KMS-11 (cell line): Measurements from ENCODE around the gene HMGXB4.

Experiments used
- H2AFZ ChIP-seq: fragments of 200-600 bp; sonication (generic); 2 replicates; pipeline ENCODE4 v1.6.1; 2016; ENCODE audit warnings: antibody characterized with exemption, mixed run types, low read depth
- H3K27ac ChIP-seq: fragments of 200-600 bp; sonication (generic); 2 replicates; pipeline ENCODE4 v1.6.1; 2016; ENCODE audit warnings: mild to moderate bottlenecking, mixed run types
- H3K27me3 ChIP-seq: fragments of 200-600 bp; sonication (generic); 2 replicates; pipeline ENCODE4 v1.6.1; 2017; ENCODE audit warnings: mild to moderate bottlenecking, low read depth, mixed run types, moderate library complexity; ENCODE audit not compliant: insufficient read depth
- H3K36me3 ChIP-seq: fragments of 200-600 bp; sonication (generic); 2 replicates; pipeline ENCODE4 v1.6.1; 2017; ENCODE audit warnings: mild to moderate bottlenecking, mixed run types; ENCODE audit not compliant: insufficient read depth
- H3K4me1 ChIP-seq: fragments of 200-600 bp; sonication (generic); 2 replicates; pipeline ENCODE4 v1.6.1; 2016; ENCODE audit warnings: mild to moderate bottlenecking, low read depth, mixed run types; ENCODE audit not compliant: poor library complexity, severe bottlenecking
- H3K4me2 ChIP-seq: fragments of 200-600 bp; sonication (generic); 2 replicates; pipeline ENCODE4 v1.7.0; 2016; ENCODE audit warnings: mild to moderate bottlenecking, mixed run types
- H3K4me3 ChIP-seq: fragments of 200-600 bp; sonication (generic); IDR thresholded peaks from 2 replicates; pipeline ENCODE4 v1.6.1; 2017; ENCODE audit warnings: low read depth, low read length, mixed read lengths; ENCODE audit not compliant: insufficient read depth
- H3K79me2 ChIP-seq: fragments of 200-600 bp; sonication (generic); 2 replicates; pipeline ENCODE4 v1.6.1; 2016; ENCODE audit warnings: low read depth, mixed run types; ENCODE audit not compliant: insufficient read depth
- H3K9ac ChIP-seq: fragments of 200-600 bp; sonication (generic); 2 replicates; pipeline ENCODE4 v1.6.1; 2016; ENCODE audit warnings: mild to moderate bottlenecking, mixed run types
- H4K20me1 ChIP-seq: fragments of 200-600 bp; sonication (generic); 2 replicates; pipeline ENCODE4 v1.6.1; 2016; ENCODE audit warnings: mild to moderate bottlenecking, mixed run types; ENCODE audit not compliant: insufficient read depth
- TF ChIP-seq, protein P1 (sequence below): fragments of 200-600 bp; sonication (generic); conservative IDR thresholded peaks from 2 replicates; pipeline ENCODE4 v1.6.1; 2017; ENCODE audit warnings: low read depth, mild to moderate bottlenecking, antibody characterized with exemption, low read length, moderate library complexity, mixed read lengths

HMGXB4 gene

DNA sequence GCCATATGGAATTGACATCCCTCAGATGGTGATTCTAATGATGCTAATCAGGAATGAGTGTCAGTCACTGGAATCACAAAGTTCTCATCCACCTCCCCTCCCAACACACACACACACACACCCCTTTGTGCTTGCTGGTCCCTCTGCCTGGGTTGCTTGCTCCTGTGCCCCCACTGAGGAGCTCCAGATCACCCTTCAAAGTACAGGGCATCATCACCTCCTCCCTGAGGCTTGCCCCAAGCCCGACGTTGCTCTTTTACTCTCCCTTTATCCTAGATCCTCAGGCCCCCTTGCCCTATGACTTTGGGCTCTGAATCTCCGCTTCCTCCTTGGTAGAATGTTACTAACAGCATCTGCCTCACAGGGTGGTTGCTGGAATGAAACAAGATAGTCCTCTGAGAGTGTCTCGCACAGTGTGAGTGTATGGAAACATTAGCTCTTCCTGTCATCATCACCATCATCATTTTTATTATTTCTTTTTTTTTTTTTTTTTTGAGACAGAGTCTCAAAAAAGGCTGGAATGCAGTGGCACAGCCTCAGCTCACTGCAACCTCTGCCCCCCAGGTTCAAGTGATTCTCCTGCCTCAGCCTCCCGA lies 45.8 kb downstream of the HMGXB4 start:
- Histone ChIP-seq H3K4me3 (no peak overlapping the region), H4K20me1 (no peaks in the 10 kb centered on the region), H3K4me1 (peaks cover 57% of the 10 kb centered on the region), H3K79me2 (no peaks in the 10 kb centered on the region), H2AFZ (no peak overlapping the region), H3K9ac (no peak overlapping the region), H3K27me3 (no peaks in the 10 kb centered on the region), H3K27ac (no peak overlapping the region), H3K36me3 (no peaks in the 10 kb centered on the region), H3K4me2 (no peak overlapping the region)
- TF ChIP-seq, protein P1, sequence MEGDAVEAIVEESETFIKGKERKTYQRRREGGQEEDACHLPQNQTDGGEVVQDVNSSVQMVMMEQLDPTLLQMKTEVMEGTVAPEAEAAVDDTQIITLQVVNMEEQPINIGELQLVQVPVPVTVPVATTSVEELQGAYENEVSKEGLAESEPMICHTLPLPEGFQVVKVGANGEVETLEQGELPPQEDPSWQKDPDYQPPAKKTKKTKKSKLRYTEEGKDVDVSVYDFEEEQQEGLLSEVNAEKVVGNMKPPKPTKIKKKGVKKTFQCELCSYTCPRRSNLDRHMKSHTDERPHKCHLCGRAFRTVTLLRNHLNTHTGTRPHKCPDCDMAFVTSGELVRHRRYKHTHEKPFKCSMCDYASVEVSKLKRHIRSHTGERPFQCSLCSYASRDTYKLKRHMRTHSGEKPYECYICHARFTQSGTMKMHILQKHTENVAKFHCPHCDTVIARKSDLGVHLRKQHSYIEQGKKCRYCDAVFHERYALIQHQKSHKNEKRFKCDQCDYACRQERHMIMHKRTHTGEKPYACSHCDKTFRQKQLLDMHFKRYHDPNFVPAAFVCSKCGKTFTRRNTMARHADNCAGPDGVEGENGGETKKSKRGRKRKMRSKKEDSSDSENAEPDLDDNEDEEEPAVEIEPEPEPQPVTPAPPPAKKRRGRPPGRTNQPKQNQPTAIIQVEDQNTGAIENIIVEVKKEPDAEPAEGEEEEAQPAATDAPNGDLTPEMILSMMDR: no peak

DNA sequence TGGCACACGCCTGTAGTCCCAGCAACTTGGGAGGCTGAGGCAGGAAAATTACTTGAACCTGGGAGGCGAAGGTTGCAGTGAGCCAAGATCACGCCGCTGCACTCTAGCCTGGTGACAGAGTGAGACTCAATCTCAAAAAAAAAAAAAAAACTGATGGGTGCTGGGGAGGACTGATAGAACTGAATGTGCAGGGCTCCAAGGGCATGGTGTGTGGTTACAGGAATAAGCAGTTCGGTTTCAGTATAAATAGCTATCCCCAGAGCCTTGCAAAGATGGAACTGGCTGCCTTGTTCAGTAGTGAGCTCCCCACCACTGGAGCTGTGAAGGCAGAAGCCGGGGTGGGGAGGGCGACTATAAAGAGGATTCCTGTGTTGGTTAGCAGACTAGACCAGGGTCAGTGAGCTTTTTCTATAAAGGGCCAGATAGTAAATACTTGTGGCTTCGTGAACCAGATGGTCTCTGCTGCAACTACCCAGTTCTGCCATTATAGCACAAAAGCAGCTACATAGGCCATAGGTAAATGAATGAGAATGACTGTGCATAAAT lies 48.3 kb downstream of the HMGXB4 start:
- H2AFZ ChIP-seq: no peak overlapping the region
- TF ChIP-seq, protein P1: no peak
- no peak overlapping the region for H3K4me3 ChIP-seq
- H3K79me2 ChIP-seq: no peaks in the 10 kb centered on the region
- no peaks in the 10 kb centered on the region for H4K20me1 ChIP-seq
- no peaks in the 10 kb centered on the region for H3K27me3 ChIP-seq
- no peaks in the 10 kb centered on the region for H3K36me3 ChIP-seq
- H3K4me2 ChIP-seq: peak overlapping the region; percentile 71
- no peak overlapping the region for H3K9ac ChIP-seq
- H3K4me1 ChIP-seq: peaks cover 68% of the 10 kb centered on the region
- no peak overlapping the region for H3K27ac ChIP-seq

DNA sequence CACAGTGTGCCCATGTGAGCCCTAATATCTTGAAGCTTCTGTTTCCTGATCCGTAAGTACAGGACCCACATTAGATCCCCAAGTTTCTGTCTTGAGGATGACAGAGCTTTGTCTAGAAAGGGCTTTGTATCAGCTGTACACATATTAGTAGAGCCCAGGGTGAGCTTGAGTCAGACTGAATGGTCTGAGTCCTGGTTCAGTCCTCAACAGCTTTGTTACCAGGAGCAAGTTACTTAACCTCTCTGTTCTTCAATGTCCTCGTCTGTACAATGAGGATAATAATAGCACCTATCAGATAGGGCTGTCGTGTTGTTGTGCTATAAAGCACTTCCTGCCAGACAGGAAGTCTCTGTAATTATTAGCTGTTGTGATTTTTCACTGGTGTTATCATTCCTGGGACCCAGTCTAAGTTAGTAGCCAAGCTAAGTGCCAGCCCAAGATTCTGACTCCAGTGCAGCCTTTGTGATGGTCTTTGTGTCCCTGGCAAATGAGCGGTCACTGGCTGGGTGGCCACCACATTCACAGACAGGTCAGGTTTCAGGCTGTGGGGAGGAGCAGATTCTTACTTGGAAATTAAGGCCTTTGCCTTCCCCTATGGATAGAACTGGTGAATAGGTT lies 49.2 kb downstream of the HMGXB4 start:
- Histone ChIP-seq H3K4me1 (peaks cover 69% of the 10 kb centered on the region), H4K20me1 (no peaks in the 10 kb centered on the region), H3K4me3 (no peak overlapping the region), H3K4me2 (peak overlapping the region; percentile 71; the same call in 1 of the 2 replicates), H2AFZ (no peak overlapping the region), H3K27ac (no peak overlapping the region), H3K27me3 (no peaks in the 10 kb centered on the region), H3K79me2 (no peaks in the 10 kb centered on the region), H3K9ac (no peak overlapping the region), H3K36me3 (no peaks in the 10 kb centered on the region)
- TF ChIP-seq, protein P1: no peak

DNA sequence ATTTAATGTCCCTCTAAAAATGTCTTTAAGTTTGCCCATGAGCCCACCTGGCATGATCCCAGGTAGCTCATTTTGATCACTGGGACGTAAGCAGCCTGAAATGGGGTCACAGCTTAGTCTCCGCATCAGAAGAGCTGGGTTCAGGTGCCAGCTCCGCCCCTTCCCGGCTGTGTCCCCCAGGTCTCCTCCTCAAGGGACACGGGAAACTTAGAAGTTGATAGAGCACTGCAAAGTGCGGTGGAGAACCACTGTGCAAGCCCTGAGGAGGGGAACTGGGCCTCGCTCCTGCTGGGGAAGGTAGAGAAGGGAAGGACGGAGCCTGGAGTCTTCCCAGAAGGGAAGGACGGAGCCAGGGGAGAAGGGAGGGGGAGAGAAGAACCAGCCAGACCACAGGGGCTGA lies 50.1 kb downstream of the HMGXB4 start:
- Histone ChIP-seq H3K4me3 (no peak overlapping the region), H2AFZ (no peak overlapping the region), H3K4me2 (peak overlapping the region; percentile 71; the same call in 1 of the 2 replicates), H3K4me1 (peaks cover 78% of the 10 kb centered on the region), H3K27ac (no peak overlapping the region), H3K36me3 (no peaks in the 10 kb centered on the region), H4K20me1 (no peaks in the 10 kb centered on the region), H3K79me2 (no peaks in the 10 kb centered on the region), H3K27me3 (no peaks in the 10 kb centered on the region), H3K9ac (no peak overlapping the region)
- TF ChIP-seq, protein P1: no peak
